ENCODE measurements around the gene PLK5.

The PLK5 gene

DNA sequence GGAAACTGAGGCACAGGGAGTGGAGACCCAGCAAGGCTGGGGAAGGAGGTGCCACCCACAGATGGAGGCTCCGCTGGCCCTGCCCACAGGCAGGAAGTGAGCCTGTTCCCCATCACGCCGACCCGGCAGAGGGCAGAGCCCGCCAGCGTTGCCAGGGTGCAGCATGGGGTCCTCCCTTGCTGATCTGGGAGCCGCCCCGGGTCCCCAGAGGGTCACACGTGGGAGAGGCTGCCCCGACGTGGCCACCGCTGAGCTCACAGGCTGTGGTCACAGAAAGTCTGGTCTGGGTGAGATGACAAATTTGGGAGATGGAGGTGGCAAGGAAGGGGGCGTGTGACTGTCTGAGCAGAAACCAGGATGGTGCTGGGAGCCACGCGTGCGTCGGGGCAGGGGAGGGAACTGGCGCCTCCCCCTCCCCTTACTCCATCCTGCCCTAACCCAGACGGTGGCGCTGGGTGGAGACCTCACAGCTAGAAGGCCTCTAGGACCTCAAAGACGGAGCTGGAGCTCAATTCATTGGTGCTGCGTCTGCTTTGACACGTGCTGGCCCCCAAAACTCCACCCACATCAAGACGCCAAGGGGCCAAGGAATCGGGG lies 36.5 kb downstream of the PLK5 start:
- no peak for DNase-seq

DNA sequence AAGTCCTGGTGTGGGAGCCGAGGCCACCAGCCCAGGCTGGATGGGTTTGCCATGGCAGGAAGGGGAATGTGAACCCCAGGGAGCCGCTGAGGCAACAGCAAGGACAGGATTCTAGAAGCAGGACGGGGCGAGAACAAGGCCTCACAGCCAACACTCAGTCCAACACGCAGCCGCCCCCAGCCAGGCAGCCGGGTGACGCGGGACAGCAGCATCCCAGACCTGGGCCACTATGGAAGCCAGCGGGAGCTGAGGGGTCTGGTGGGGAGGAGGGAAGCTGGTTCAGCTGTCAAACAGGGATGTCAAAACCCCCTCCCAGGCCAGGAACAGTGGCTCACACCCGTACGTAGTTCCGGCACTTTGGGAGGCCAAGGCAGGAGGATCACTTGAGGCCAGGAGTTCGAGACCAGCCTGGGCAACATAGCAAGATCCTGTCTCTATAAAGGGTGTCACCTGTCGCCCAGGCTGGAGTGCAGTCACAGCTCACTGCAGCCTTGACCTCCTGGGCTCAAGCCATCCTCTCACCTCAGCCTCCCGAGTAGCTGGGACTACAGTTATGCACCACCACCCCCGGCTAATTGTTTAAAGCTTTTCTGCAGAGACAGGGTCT lies 37.5 kb downstream of the PLK5 start:
- no peak for DNase-seq

DNA sequence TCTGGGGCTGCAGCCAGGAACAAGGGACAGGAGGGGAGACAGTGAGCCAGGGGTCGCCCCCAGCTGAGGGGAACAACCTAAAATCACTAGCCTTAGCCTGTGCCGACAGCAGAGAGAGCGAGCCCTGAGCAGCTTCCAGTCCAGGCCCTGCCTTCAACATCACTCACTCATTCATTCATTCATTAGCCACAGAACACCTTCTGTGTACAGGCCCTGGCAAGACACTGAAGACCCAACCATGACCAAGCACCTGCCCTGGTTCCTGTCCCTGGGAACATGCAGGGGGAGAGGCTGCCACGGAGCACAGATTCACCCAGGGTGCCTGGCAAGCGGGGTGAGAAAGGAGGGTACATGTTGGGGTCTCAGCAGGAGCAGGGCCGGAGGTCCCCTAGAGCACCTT lies 39.4 kb downstream of the PLK5 start:
- DNase-seq, result no peak

DNA sequence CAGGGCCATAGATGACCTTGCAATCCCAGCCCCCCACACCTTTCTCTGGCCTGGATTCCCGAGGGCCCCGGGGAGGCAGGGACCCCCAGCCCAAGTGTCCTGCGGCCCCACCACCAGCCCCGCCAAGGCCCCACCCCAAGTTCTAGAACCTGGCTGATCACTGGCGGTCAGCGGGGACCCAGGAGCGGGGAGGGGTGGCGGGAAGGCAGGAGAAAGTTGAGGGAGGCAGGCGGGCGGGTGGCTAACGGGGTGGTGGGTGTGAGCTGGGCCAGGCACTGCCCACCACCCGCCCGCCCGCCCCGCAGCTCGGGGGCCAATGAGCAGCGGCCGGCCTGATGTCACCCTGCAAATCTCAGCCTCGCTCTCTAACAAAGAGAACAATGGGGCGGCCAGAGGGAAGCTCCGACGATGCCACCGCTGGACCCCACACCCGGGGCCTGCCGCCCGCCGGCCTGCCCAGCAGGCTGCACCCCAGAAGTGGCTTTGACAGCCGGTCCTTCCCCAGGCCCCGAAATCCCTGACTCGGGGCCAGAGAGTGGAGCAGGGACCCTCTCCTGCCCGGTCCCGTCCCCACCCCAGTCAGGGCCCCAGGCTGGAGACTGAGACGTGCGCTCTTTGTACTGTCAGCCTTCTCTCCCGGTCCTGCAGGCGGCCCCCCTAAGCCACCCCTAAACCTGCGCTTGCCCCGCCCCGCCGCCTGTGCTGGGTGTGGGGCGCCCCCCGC lies 42.7 kb downstream of the PLK5 start:
- peak; percentile 23 for DNase-seq

DNA sequence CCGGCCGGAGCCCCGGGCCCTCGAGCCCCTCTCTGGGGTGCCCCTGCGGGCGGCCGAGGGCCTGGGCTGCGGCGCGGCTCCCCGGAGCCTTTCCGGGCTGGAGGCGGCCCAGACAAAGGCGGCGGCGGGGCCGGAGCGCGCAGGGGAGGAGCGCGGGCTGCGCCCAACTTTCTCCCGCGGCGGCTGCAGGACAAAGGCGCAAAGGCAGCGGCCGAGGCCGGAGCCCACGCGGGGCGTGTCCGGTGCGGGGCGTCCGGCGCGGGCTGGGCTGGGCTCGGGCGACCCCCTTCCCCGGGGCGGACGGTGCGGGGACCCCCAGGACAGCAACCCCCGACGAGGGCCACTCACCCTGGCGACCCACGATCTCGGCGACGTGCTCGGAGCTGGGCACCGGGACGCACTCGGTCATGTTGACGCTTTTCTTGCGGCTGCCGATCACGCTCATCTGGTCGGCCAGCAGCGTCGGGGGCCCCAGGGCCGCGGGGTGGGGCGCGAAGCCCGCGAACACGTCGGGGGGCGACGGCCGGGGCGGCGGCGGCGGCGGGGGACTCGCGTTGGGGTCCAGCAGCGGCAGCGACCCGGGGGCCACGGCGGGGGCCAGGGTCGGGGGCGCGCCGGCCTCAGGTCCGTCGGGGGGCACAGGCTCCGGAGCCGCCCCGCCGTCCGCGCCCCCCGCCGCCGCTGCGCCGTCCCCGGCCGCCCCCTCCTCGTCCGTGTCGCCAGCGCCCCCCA lies 43.4 kb downstream of the PLK5 start:
- DNase-seq, result no peak

DNA sequence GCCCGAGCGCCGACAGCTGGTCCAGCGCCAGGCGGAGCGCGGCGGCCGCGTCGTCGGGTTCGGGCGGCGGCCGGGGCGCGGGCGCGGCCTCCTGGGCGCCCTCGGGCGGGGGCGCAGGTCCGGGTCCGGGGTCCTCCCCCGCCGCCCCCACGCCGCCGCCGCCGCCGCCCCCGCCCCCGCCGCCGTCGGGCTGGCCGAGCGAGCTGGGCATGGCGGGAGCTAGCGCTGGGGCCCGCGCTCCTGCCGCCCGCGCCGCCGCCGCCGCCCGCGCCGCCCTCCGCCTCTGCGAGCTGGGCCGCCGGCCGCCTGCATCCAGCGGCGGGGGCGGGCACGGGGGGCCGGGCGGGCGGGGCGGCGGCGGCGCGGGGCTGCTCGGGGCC lies 44.0 kb downstream of the PLK5 start:
- DNase-seq, result no peak

DNA sequence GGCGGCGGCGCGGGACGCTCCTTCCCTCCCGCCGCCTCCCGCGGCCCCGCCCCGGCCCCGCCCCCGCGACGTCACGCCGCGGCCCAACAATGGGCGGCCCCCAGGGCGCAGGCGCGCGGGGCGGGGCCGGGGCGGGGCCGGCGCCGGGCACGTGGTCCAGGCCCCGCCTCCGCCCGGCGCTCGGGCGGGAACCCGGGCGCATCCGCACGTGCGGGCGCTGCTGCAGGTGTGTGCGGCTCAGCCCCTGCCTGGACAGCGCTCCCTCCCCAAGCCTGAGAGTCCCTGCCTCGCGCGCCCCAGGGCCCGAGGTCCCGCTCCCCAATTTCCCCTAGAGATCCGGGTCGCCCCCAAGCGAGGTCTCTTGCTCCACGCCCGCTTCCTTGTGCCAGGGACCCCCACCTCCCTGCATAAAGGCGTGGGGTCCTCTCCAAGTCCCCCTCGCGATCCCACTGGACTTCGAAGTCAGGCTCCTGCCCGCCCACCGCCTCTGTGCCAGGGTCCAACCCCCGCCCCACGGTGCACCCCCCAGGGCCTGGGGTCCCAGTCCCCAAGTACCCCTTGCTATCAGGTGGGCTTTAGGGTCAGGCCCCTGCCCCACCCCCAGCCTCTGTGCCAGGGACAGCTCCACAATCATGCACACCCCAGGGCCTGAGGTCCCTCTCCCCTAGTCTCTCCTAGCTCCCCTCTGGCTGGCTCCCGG lies 44.6 kb downstream of the PLK5 start, which contains the start of gene MEX3D:
Gene MEX3D, minus strand, starts transcription at position 6 of the 700 bp plus-strand sequence. CDS start 267 bp downstream, outside the sequence.
- peak; percentile 79 for DNase-seq

DNA sequence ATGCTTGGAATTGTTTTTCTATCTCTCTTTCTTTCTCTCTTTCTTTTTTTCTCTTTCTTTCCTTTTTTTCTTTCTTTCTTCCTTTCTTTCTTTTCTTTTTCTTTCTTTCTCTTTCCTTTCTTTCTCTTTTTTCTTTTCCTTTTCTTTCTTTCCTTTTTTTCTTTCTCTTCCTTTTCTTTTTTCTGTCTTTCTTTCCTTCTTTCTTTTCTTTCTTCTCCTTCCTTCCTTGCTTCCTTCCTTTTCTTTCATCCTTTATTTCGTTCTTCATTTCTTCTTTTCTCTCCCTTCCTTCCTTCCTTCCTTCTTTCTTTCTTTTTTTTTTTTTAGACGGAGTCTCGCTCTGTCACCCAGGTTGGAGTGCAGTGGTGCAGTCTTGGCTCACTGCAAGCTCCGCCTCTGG lies 46.1 kb downstream of the PLK5 start:
- DNase-seq, result no peak

DNA sequence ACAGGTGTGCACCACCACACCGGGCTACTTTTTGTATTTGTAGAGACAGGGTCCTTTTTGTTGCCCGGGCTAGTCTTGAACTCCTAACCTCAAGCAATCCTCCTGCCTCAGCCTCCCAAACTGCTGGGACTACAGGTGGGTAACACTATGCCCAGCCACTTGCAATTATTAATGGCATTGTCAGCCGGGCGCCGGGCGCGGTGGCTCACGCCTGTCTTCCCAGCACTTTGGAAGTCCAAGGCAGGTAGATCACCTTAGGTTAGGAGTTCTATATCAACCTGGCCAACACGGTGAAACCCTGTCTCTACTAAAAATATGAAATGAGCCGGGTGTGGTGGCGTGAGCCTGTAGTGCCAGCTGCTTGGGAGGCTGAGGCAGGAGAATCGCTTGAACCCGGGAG lies 47.0 kb downstream of the PLK5 start:
- DNase-seq, result no peak

DNA sequence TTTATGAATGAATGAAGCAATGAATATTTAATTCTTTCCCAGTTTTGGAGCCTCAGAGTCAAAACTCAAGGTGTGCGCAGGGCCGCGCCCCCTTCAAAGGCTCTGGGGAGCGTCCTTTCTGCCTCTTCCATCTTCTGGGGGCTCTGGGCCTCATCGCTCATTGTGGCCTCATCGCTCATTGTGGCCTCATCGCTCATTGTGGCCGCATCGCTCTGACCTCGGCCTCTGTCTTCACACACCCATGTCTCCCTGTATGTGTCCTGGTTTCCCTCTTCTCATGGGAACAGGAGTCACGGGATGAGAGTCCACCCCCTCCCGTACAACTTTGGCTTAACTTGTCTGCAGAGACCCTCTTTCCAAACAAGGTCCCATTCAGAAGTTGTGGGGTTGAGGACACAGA lies 47.5 kb downstream of the PLK5 start:
- DNase-seq, result no peak

DNA sequence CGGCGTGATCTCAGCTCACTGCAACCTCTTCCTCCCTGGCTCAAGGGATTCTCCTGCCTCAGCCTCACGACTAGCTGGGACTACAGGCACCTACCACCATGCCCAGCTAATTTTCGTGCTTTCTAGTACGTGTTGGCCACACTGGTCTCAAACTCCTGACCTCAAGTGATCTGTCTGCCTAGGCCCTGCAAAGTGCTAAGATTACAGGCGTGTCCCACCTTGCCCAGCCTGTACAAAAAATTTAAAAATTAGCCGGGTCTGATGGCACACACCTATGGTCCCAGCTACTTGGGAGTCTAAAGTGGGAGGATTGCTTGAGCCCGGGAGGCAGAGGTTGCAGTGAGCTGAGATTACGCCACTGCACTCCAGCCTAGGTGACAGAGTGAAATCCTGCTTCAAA lies 48.9 kb downstream of the PLK5 start:
- DNase-seq, result no peak

DNA sequence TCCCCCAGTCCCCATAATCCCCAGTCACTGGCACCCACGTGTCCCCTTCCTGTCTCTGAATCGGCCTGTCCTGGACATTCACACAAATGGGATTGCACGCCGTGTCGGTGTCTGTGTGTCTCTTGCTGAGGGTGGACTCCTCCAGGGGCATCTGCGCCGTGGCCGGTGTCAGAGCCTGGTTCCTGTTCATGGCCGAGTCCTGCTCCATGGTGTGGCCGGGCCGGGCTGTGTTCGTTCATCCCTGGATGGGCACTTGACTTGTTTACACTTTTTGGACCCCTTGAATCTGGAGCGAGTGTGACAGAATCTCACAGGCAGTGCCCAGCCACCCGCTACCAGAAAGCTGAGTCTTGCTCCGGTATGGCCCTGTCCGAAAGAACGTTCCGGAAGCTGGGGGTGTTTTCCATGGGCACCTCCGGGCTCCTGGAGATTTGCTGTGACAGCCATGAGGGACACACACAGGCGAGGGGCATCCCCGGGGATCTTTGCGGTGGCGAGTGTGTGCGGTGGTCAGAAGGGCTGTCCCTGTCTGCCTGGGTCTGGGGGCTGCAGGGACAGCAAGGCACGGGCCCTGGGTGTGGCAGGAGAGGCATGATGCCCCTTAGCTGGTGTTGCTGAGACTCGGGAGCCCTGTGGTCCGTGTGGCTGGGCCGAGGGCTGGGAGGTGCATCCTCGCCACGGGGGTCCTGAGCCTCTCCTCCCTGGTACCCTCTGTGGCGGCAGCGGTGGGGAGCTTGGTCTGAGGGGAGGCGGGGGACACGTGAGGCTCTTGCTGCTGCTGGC lies 50.7 kb downstream of the PLK5 start:
- DNase-seq, result no peak

DNA sequence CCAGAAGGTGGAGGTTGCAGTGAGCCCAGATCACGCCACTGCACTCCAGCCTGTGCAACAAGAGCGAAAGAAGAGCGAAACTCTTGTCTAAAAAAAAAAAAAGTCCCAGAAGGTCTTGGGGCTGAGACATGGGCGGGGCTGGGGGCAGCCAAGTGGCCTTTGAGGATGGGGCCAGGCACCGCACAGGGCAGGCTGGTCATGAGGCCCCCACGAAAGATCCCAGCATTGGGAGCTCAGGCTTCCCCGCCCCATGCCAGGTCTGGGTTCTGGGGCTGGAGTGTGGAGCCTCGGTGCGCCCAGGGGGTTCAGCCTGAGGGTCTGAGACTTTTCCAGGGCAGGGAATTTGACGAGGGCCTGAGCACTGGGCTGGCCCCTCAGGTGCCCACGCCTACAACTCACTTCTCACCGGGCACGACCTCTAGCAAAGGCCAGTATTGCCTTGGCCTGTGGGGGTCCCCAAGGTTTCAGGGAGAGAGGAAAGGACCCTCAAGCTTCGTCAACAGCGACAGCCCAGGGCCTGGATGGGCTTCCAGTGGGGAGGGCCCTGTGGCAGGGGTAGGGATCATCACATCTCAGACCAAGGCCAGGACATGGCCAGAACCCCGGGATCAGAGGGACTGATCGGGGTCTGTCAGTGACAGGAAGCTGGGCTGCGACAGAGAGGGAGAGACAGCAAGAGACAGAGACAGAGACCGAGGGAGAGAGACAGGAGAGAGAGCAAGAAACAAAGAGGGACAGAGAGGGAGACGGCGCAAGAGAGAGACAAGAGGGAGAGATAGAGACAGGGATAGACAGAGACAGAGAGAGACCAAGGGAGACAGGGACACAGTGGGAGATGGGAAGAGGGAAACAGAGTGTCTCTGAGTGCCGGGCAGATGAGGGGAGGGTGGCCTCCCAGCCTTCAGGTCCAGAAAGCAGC lies 51.7 kb downstream of the PLK5 start:
- no peak for DNase-seq

DNA sequence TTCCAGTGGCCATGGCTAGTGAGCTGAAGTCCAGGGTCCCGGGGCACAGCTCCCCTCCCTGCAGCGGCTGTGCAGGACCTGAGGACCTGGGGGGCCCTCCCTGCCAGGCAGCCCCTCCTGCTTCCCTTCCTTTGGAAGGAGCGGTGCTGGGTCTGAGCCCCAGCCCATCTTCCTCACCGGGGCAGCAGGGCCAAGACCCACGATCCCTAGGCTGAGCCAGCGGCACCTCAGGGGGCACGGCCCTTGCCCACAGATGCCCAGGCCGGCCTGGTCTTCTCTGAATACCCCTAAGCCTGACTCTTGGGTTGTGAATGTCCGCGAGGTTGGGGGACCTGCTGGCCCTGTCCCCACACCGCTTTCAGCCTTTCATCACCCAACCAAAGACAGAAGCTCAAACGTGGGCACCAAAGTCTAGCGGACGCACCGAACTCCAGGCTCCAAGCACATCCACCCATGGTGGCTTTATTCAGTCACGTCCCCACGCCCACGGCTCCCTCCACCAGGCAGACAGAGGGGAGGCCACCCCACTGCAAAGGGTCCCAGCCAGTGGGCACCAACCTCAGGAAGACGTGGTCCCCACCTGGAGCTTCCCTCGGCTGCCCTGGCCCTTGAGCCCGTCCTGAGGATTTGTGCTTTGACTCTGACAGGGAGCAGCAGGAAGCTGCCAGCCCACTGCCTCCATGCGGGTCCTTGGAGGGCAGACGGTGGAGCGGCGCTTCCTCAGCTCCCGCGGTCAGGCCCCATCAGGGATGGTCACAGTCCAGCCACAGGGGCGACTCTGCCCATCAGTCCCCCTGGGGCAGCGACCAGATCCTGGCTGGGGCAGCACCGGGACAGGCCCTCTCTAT lies 52.6 kb downstream of the PLK5 start:
- no peak for DNase-seq

DNA sequence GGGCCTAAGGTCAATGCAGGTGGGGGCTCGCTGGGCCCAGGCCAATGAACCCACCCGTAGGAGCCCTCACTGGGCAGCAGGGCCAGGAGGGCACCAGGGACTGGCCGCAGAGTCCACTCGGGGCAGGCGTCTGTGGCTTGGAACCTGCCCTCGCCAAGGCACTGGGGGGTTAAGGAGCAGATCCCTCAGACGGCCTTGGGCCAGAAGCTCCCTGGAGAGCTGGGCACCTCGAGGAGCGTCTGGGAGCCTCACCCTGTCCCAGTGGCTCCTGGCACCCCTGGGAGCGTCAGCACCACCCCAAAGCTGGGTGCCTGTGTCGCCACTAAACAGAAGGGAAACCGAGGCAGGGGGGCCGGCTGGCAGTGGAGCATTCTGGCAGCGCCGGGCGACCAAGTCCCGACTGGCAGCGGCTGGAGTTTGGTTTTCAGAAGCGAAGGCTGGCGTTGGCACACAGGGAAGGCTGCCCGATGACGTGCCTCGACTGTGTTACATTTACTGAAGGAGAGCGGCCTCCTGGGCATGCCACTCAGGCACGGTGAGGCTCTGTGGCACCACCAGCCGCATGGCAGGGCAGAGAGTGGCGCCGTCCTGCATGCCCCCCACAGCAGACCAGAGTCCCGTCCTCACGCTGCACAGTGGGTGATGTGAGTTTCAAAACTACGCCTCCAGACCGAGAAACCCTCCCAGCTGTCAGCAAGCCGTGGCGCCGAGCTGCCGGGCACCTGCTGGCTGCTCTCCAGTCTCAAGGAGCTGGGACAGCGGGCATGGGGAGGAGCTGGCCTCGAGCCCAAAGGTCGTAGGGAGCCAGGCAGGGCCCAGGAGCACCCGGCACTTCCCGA lies 53.4 kb downstream of the PLK5 start:
- no peak for DNase-seq

DNA sequence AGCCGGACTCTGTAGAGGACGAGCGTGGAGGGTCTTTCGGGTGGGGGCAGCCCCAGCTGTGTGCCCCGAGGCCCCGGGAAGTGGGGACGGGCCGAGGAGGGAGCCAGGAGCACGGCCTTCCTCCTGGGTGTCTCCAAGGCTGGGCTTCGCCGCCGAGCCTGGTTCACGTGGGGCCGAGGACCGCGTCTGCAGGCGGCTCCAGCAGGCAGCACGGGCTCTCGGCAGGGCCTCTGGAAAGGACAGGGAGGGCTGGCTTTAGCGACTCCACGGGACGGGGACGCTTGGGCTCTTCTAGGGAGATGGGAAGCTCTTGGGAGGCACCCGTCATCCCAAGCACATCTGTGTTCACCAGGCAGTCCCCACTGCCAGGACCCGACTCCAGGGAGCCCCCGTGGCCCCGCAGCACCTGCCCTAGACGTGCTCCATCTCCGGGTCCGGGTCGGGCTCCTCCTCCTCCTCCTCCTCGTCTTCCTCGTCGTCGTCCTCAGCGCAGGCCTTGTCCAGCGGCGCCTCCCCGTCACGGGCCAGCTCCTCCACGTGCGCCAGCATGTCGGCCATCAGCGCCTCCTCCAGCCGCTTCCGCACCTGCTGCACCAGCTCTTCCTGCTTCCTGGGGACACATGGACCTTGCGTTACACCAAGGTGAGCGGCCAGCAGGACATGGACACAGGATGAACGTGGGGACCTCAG lies 54.2 kb downstream of the PLK5 start:
- DNase-seq, result no peak

DNA sequence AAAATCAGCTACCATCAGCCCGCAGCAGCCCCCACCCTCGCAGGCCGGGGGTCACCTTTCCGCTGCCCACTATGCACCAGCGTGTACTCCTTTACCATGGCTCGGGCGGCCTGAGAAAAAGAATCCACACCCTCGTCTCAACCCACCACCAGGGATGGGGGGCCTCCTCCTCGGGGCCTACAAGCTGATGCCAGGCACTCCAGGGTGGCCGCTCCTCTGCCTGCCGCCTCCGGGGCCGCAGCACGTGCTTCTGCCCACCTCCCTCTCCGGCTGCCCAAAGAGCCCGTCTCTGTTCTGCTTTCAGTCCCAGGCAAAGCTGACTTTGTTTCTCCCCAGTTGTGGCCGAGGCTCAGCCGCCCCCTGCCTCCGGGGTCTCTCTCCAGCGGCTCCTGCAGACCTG lies 55.3 kb downstream of the PLK5 start:
- DNase-seq, result no peak

DNA sequence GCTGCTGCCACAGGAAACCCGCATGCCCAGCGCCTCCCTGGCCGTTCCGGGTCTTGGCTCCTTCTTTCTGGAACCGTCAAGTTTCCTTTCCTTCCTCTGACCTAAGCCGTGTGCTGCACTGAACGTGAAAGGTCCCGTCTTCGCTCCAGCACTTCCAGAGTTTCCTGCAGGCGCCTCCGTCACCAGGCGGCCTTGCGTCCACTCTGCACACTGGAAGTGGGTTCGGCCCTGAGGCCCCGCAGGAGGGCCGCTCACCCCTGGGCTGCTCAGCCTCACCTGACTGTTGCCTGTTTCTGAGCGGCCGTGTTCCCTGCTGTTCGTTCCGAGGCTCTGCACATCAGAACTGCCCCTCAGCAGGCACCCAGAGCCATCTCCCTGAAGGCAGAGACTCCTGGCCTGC lies 56.5 kb downstream of the PLK5 start:
- no peak for DNase-seq

DNA sequence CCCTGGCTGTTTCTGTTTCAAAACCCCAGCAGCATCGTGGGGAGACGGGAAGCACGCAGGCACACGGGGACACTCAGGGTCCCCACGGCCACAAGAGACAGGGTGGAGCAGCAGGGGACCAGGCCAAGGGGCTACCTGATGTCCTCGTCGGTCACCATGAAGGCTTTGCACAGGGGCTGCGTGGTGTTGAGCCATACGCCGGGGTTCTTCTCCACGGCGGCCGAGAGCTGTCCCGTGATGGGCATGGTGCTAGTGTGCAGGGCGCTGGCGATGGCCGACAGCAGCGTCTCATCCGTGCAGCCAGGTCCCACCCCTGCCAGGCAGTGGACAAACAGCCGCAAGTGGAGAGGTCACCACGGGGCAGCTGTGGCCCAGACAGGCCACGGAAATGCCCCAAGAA lies 57.1 kb downstream of the PLK5 start:
- no peak for DNase-seq

Measured in NCI-H774 (cell line).